GM18499 (cell line): Measurements from ENCODE around the gene EVA1A.

ENCODE experiments used
- ATAC-seq: cut with Tn5 transposase; IDR thresholded peaks from one replicate; pipeline ENCODE4 v1.9.1; 2021; ENCODE audit warnings: moderate number of reproducible peaks; ENCODE audit not compliant: insufficient read depth, unreplicated experiment

Gene EVA1A

GRCh38 chr2:75521225-75521872, 39.4 kb downstream of the EVA1A start:
- no peak for ATAC-seq

- ATAC-seq = no peak
Measured at GRCh38 chr2:75519843-75520242, 40.9 kb downstream of the EVA1A start.

GRCh38 chr2:75518638-75519465, 41.9 kb downstream of the EVA1A start:
- ATAC-seq = no peak

GRCh38 chr2:75517547-75518230, 43.0 kb downstream of the EVA1A start:
- no peak for ATAC-seq

GRCh38 chr2:75516378-75517360, 44.1 kb downstream of the EVA1A start:
- no peak for ATAC-seq

- no peak for ATAC-seq
Measured at GRCh38 chr2:75515584-75516368, 45.0 kb downstream of the EVA1A start.

GRCh38 chr2:75513616-75514170, 47.0 kb downstream of the EVA1A start:
- no peak for ATAC-seq

GRCh38 chr2:75512455-75513212, 48.1 kb downstream of the EVA1A start:
- no peak for ATAC-seq

- ATAC-seq = no peak
Measured at GRCh38 chr2:75506101-75506697, 54.5 kb downstream of the EVA1A start.

GRCh38 chr2:75505012-75505411, 55.7 kb downstream of the EVA1A start:
- ATAC-seq = no peak

GRCh38 chr2:75503048-75503607, 57.6 kb downstream of the EVA1A start:
- no peak for ATAC-seq

- no peak for ATAC-seq
Measured at GRCh38 chr2:75500633-75501032, 60.1 kb downstream of the EVA1A start.

GRCh38 chr2:75499534-75499933, 61.2 kb downstream of the EVA1A start:
- no peak for ATAC-seq

GRCh38 chr2:75498907-75499306, 61.8 kb downstream of the EVA1A start:
- no peak for ATAC-seq

- ATAC-seq = no peak
Measured at GRCh38 chr2:75497256-75497655, 63.5 kb downstream of the EVA1A start.

GRCh38 chr2:75495862-75496261, 64.9 kb downstream of the EVA1A start:
- no peak for ATAC-seq

GRCh38 chr2:75494137-75494769, 66.5 kb downstream of the EVA1A start:
- ATAC-seq = no peak
